ENCODE results near the gene BNIP5. TPM values are rescaled to one million over a fixed set of nuclear protein-coding genes. Genes with fewer than 3 reads are reported as not detected.

Gene BNIP5
- total RNA-seq, 1 donor from 2014 or later, result not detected

DNA sequence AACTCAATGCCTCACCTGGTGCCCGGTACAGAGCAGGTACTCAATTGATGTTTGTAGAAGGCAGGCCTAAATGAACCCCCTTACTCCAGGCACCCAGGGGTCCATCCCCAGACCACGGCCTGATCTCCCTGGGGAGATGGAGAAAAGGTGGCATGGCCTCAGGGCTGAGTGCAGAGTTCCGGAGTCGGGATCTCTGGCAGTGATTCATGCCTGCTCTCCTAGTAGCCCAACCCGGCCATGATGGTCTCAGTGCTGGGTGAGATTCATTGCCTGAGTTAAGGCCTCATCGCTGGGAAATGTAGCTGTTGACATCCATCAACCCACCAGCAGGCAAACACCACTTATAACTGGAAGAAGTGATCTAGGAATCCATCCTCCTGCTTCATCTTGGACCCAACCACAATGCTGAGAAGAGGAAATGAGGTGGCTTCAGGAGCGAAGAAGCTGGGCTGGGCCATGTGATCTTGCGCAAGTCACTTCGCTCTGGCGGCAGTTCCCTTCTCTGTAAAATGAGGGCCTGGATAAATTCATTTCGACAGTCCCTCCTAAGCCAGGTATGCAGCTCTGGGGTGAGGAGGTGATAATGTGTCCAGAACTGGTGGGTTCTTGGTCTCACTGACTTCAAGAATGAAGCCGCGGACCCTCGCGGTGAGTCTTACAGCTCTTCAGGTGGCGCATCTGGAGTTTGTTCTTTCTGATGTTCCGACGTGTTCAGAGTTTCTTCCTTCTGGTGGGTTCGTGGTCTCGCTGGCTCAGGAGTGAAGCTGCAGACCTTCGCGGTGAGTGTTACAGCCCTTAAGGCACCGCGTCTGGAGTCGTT lies 26.1 kb upstream of the BNIP5 start:
- DNase-seq (ENCODE audit: low read depth), result no peak
- TF ChIP-seq, protein P1, sequence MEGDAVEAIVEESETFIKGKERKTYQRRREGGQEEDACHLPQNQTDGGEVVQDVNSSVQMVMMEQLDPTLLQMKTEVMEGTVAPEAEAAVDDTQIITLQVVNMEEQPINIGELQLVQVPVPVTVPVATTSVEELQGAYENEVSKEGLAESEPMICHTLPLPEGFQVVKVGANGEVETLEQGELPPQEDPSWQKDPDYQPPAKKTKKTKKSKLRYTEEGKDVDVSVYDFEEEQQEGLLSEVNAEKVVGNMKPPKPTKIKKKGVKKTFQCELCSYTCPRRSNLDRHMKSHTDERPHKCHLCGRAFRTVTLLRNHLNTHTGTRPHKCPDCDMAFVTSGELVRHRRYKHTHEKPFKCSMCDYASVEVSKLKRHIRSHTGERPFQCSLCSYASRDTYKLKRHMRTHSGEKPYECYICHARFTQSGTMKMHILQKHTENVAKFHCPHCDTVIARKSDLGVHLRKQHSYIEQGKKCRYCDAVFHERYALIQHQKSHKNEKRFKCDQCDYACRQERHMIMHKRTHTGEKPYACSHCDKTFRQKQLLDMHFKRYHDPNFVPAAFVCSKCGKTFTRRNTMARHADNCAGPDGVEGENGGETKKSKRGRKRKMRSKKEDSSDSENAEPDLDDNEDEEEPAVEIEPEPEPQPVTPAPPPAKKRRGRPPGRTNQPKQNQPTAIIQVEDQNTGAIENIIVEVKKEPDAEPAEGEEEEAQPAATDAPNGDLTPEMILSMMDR (IDR thresholded peaks at IDR 0.05; ENCODE audit: insufficient read depth, low read length, severe bottlenecking), result no peak
- Histone ChIP-seq H3K4me3 (ENCODE audit: low read depth, low read length) (no peak overlapping the region), H3K27me3 (ENCODE audit: control insufficient read depth, insufficient read depth, low read length) (no peaks in the 10 kb centered on the region), H3K36me3 (ENCODE audit: control insufficient read depth, insufficient read depth, low read length) (no peaks in the 10 kb centered on the region)
- no peak for FAIRE-seq

DNA sequence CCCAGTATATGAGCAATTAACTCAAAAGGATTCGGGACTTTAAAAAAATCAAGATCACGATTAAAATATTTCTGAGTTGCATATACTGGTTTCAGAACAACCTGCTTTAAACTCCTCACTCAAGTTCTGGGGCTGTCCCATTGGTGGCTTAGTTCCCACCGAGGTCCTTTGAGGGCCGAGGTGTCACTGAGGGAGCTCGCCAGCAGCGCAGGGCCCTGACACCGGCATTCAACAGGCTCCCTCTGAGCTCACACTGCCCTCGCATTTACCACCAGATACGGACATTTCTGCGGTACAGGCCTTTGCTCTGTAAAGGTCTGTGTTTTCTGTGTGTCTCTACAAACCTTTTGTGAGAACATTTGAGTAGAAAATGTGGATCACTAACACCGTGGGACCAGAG lies 24.4 kb upstream of the BNIP5 start:
- no peak overlapping the region for H3K4me3 ChIP-seq (ENCODE audit: low read depth, low read length)
- TF ChIP-seq, protein P1 (IDR thresholded peaks at IDR 0.05; ENCODE audit: insufficient read depth, low read length, severe bottlenecking), result no peak
- DNase-seq (ENCODE audit: low read depth) (no peak), FAIRE-seq (no peak)
- H3K36me3 ChIP-seq (ENCODE audit: control insufficient read depth, insufficient read depth, low read length), result no peaks in the 10 kb centered on the region
- H3K27me3 ChIP-seq (ENCODE audit: control insufficient read depth, insufficient read depth, low read length), result no peaks in the 10 kb centered on the region

DNA sequence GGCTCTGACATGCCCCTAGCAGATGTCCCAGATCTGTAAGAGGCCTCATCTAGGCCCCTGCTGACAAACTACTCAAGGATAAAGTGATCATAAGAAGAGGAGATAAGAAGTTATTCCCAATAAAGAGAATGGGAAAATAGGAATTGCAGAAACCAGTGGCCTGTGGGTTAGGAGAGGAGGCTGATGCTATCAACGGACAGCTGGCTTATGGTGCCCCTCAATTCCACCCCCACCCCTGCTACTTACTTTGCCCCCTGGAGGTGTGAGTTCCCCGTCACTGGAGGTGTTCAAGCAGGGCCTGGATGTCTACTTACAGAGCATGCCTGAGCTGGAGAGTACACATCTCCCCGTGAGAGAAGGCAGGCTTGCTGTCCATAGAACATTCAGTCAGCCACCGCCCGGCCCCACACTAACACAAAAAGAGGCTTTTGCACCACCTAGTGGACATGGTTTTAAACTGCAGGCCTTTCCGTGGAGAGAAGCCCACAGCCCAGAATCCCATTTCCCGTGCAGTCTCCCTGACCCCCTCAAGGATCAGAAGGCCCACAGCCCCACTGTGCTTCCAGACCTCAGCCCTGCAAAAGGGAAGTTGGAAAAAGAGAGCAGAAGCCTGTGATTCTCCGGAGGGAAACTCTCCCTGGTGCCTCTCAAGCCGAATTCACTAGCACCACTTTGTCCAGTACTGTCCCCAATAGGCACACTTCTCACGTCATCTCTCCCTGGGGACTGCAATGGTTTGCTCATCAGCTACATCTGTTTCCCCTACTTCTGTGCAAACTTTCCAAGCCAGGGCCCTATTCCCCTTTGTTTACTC lies 23.8 kb upstream of the BNIP5 start:
- Histone ChIP-seq H3K27me3 (ENCODE audit: control insufficient read depth, insufficient read depth, low read length) (no peaks in the 10 kb centered on the region), H3K36me3 (ENCODE audit: control insufficient read depth, insufficient read depth, low read length) (no peaks in the 10 kb centered on the region), H3K4me3 (ENCODE audit: low read depth, low read length) (no peak overlapping the region)
- FAIRE-seq (no peak), DNase-seq (ENCODE audit: low read depth) (peak; percentile 45)
- TF ChIP-seq, protein P1 (IDR thresholded peaks at IDR 0.05; ENCODE audit: insufficient read depth, low read length, severe bottlenecking), result peak; percentile 86

DNA sequence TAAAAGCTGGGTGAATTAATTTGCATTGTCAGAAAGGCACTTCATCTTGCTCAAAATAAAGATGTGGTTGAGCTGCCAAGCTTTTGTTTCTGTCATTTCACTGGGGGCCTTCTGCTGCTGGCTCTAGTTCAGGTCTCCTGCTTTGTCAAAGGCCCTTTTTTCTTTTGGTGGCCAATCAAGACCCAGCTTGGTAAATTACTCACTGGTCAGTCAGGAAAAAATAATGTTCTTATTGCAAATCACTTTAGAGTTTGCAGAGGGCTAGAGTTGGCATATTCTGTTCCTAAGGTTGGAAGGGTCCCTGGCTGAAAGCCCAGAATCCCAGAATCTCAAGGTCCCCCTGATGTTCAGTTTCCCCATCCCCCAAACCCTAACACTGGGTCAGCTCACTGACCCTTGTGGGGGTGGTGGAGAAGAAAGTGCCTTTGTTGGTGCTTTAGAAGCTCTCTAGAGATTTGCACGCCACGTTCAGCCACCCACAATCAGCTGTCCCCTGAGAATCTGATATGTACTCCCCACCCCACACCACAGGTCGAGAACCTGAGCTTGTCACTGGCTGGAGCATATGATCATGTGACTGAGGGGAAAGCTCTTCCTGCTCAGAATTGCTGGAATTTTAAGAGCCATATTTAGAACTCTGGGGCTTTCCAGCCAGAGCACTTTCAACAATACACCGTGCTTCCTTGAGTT lies 21.7 kb upstream of the BNIP5 start:
- no peaks in the 10 kb centered on the region for H3K36me3 ChIP-seq (ENCODE audit: control insufficient read depth, insufficient read depth, low read length)
- no peak overlapping the region for H3K4me3 ChIP-seq (ENCODE audit: low read depth, low read length)
- no peaks in the 10 kb centered on the region for H3K27me3 ChIP-seq (ENCODE audit: control insufficient read depth, insufficient read depth, low read length)
- TF ChIP-seq, protein P1 (IDR thresholded peaks at IDR 0.05; ENCODE audit: insufficient read depth, low read length, severe bottlenecking), result no peak
- DNase-seq (ENCODE audit: low read depth) (no peak), FAIRE-seq (no peak)

DNA sequence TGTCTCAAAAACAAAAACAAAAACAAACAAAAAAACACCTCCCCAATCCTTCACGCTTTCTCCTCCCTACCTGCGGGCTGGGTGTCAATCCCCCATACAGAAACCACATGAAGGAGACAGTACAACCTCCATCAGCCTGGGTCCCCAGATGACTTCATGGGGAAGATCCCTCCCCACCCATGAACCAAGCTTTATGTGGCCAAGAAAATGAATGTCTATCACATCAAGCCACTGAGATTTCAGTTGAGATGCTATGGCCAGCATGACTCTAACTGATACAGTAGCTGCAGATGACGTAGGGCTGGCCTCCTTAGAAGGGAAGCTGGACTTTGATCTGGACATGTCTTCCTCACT lies 21.2 kb upstream of the BNIP5 start:
- DNase-seq (ENCODE audit: low read depth) (no peak), FAIRE-seq (no peak)
- no peaks in the 10 kb centered on the region for H3K27me3 ChIP-seq (ENCODE audit: control insufficient read depth, insufficient read depth, low read length)
- TF ChIP-seq, protein P1 (IDR thresholded peaks at IDR 0.05; ENCODE audit: insufficient read depth, low read length, severe bottlenecking), result no peak
- H3K4me3 ChIP-seq (ENCODE audit: low read depth, low read length), result no peak overlapping the region
- H3K36me3 ChIP-seq (ENCODE audit: control insufficient read depth, insufficient read depth, low read length), result no peaks in the 10 kb centered on the region

All from bronchial epithelial cell (primary cell).